NCI-H510A (cell line): Measurements from ENCODE around the gene C4orf54.
A peak's percentile ranks its signal among the peaks of the same experiment; 100 is the strongest.

Experiments
- DNase-seq: peaks from one replicate; lab custom pipeline; 2025; lab: John Stamatoyannopoulos, UW

C4orf54 gene

DNA sequence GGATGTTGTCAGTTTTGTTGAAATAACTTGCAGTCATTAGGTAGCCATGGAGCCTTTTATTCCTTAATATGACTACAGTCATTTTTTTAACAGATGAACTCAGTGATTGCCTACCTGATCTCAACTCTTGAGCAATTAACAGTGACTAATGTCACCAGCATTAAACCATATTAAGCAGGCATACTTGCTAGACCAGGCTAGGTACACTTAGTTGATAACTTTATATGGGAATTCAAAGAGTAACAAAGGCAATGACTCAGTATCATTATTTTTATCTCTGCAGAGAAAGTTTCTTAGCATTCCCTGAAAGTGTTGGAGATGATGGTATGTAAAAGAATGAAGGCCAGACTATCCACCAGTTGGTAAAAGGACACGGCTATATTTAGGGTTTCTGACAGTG lies at the start of gene C4orf54:
Gene C4orf54, minus strand, starts transcription at position 31 of the 400 bp plus-strand sequence. CDS start 3,180 bp downstream, outside the sequence.
- no peak for DNase-seq

- no peak for DNase-seq
Observed at GRCh38 chr4:99705891-99706290, 48.3 kb upstream of the C4orf54 start.

GRCh38 chr4:99696801-99697200 lies 39.2 kb upstream of the C4orf54 start:
- no peak for DNase-seq

GRCh38 chr4:99693140-99693539 lies 35.5 kb upstream of the C4orf54 start:
- DNase-seq, result no peak

DNA sequence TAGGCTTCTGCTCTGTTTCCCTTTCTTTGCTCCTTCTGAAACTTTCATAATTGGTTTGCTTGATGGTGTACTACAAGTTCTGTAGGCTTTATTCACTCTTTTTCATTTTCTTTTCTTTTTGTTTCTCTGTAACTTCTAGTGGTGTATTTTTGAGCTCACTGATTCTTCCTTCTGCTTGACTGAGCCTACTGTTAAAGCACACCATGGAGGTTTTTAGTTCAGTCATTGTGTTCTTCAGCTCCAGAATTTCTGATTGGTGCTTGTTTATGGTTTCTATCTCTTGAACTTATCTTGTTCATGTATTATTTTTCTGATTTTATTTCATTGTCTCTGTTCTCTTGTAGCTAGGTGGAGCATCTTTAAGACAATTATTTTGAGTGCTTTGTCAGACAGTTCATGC lies 33.4 kb upstream of the C4orf54 start:
- DNase-seq, result no peak

DNA sequence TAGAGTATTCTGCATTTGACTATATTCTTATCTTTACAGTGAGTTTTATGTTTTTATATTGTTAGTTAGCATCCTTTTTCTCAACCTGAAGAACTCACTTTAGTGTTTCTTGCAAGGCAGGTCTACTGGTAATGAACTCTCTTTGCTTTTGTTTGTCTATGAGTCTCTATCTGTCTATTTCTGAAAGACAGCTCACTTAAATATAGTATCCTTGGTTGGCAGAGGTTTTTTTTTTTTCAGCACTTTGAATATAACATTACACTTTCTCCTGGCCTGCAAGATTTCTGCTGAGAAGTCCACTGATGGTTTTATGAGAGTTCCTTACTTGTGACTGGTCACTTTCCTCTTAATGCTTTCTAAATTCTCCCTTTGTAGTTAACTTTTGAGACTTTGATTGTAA lies 32.8 kb upstream of the C4orf54 start:
- no peak for DNase-seq

GRCh38 chr4:99687120-99687519 lies 29.5 kb upstream of the C4orf54 start:
- DNase-seq, result no peak

DNA sequence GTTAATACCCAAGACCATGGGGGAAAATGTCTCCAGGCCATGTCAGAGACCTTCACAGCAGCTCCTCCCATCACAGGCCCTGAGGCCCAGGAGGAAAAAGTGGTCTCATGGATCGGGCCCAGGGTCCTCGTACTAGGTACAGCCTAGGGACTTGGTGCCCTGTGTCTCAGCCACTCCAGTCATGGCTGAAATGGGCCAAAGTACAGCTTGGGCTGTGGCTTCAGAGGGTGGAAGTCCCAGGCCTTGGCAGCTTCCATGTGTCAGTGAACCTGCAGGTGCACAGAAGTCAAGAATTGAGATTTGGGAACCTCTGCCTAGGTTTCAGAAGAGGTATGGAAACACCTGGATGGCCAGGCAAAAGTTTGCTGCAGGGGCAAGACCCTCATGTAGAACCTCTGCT lies 27.6 kb upstream of the C4orf54 start:
- DNase-seq, result no peak

- no peak for DNase-seq
Observed at GRCh38 chr4:99683895-99684294, 26.3 kb upstream of the C4orf54 start.

- no peak for DNase-seq
Observed at GRCh38 chr4:99679976-99680375, 22.3 kb upstream of the C4orf54 start.

DNA sequence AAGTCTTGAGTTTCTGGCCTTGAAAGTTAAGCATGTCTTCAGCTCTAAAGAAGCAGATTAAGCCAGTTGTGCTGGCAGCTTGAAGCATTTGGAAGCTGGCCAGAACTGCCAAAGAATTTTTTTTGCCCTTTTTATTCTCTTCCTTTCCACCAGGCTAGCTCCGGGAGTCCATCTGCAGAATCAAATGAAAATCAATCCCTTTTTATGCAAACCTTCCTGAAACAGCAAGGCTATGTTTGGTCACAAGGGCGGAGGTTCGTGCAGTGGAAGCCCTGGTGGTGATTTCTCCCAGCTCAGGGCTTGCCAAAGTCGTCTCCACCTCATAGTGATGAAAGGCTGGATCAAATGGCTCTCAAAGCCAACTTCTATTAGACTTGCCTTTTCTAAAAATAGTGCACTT lies 21.6 kb upstream of the C4orf54 start:
- no peak for DNase-seq

GRCh38 chr4:99677161-99677560 lies 19.5 kb upstream of the C4orf54 start:
- no peak for DNase-seq

GRCh38 chr4:99670409-99671073 lies 12.9 kb upstream of the C4orf54 start:
- DNase-seq, result no peak

- no peak for DNase-seq
Observed at GRCh38 chr4:99669084-99669483, 11.5 kb upstream of the C4orf54 start.

- DNase-seq, result no peak
Observed at GRCh38 chr4:99668472-99668871, 10.8 kb upstream of the C4orf54 start.

DNA sequence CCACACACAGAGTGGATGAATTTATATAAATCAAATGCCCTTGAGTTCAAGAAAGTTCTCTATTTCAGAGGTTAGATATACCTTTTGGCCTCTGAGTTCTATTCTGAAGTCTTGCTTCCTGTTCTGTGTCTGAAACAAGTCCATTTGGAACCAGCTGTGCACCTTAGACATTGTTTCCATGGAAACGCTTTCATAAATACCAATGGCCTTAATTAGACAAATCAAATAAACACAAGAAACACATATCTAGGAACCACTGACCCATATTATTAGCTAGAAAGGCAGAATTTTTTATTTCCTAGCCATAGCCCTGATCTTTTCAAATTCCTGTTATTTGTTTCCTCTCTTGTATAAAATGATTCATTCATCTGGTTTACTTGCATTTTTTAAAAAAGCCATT lies 8.4 kb upstream of the C4orf54 start:
- DNase-seq, result no peak

DNA sequence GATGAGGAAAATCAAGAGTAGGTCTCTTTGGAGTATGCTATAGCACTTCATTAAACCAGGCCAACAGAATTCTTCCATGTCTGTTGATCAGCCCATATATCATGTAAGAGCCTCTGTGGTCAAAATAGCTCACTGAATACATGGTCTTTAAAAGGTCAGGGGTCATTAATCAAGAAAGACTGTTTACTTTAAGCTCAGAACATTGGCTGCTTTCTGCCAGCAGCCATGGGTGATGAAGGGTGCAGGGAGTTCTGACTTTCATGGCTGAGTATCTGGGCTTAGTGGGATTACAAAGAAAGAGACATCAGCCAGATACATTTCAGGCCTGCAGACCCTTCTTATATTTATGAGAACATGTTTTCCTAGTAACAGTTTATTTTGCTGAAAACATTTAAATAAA lies 7.1 kb upstream of the C4orf54 start:
- DNase-seq, result no peak

- no peak for DNase-seq
Observed at GRCh38 chr4:99661907-99662306, 4.3 kb upstream of the C4orf54 start.

GRCh38 chr4:99658666-99659065 lies 1.0 kb upstream of the C4orf54 start:
- no peak for DNase-seq

DNA sequence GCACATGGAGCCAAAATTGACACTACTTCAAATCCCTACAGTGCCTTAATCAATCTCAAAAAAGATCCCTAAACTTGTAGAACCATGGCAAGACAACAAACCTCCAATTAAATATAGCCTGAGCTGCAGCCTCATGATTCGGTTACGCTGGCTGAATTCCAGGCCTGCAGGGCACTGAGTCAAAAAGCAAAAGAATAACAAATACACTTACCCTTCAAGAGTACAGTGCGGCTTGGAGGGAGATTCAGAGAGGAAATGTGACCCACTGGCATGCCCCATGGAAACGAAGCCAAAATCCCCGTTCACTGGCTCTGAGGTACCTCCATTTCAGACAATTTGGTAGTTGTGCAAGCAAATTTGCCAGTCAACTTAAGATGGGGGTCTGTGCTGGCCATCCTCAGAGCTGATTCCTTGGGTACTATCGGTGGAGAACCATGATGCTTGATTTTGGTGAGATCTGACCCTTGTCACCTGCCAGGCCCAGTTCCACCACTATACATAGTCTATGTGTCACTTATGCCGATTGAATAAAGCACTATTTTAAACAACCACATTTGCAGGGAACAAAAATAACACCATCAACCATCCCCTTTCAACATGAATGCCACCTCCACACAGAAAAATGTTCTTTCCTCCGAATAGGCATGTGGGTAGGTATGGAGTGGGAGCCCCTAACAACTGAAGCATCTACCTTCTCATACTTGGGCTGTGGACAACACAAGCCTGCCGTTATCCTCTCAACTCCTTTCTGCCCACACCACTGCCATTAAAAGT lies 2.1 kb downstream of the C4orf54 start:
- no peak for DNase-seq

DNA sequence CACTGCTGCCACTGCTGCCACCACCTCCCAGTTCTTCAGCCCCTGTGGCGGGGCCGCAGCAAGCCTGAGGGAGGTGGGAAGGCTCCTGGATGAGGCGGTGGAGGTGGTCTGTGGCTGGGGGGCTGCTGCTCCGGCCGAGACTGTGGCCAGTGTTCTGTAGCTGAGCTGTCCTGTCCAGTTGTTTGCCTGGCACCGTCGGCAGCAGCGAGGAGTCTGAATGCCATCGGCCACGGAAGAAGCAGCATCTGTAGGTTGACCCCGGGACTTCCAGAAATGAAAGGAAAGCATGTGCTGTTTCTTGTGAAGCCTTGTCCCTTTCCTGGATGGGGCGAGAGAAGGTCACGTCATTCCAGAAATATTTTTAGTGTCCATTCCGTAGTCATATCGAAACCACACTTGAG lies 3.3 kb downstream of the C4orf54 start:
- no peak for DNase-seq

GRCh38 chr4:99653916-99654315 lies 3.7 kb downstream of the C4orf54 start:
- no peak for DNase-seq

- peak; percentile 34 for DNase-seq
Observed at GRCh38 chr4:99652596-99653436, 4.8 kb downstream of the C4orf54 start.
